ENCODE measurements around the gene MLLT1.
A peak's percentile ranks its signal among the peaks of the same experiment; 100 is the strongest.

Gene MLLT1

GRCh38 chr19:6259312-6259861 lies 20.4 kb downstream of the MLLT1 start:
- H3K36me3 Mint-ChIP-seq = peaks cover 11% of the 10 kb centered on the region
- CTCF ChIA-PET = interaction anchor here (1.2 to 2.2 kb wide), 3 partner anchors 11 to 41 kb away, joined by 4 to 7 read pairs (median 5); no protein-coding TSS in a partner anchor
- no peaks in the 10 kb centered on the region for H3K4me1 Mint-ChIP-seq
- H3K9me3 Mint-ChIP-seq = no peaks in the 10 kb centered on the region
- H3K27me3 Mint-ChIP-seq = no peaks in the 10 kb centered on the region
- no peak for DNase-seq
- H3K4me3 Mint-ChIP-seq = no peak overlapping the region
- H3K27ac Mint-ChIP-seq = no peak overlapping the region

GRCh38 chr19:6258812-6259311 lies 20.9 kb downstream of the MLLT1 start:
- no peak for DNase-seq
- Mint-ChIP-seq H3K36me3 (peaks cover 11% of the 10 kb centered on the region), H3K27me3 (no peaks in the 10 kb centered on the region), H3K9me3 (no peaks in the 10 kb centered on the region), H3K27ac (no peak overlapping the region), H3K4me1 (no peaks in the 10 kb centered on the region), H3K4me3 (no peak overlapping the region)
- CTCF ChIA-PET = interaction anchor here (1.2 kb wide), 1 partner anchor 41 kb away, joined by 5 read pairs; no protein-coding TSS in a partner anchor

- Mint-ChIP-seq H3K27ac (no peak overlapping the region), H3K36me3 (peaks cover 10% of the 10 kb centered on the region), H3K4me1 (no peaks in the 10 kb centered on the region), H3K9me3 (no peaks in the 10 kb centered on the region), H3K27me3 (no peaks in the 10 kb centered on the region), H3K4me3 (no peak overlapping the region)
- CTCF ChIA-PET = no interaction called here
- DNase-seq = no peak
These were observed 25.6 kb downstream of the MLLT1 start for GRCh38 chr19:6253954-6254733.

GRCh38 chr19:6252066-6252465 lies 27.7 kb downstream of the MLLT1 start:
- Mint-ChIP-seq H3K27ac (no peak overlapping the region), H3K36me3 (peaks cover 13% of the 10 kb centered on the region), H3K4me3 (no peak overlapping the region), H3K9me3 (no peaks in the 10 kb centered on the region), H3K27me3 (no peaks in the 10 kb centered on the region), H3K4me1 (no peaks in the 10 kb centered on the region)
- CTCF ChIA-PET = interaction anchor here (0.6 kb wide), 1 partner anchor 125 kb away, joined by 3 read pairs; no protein-coding TSS in a partner anchor
- no peak for DNase-seq

GRCh38 chr19:6250909-6251308 lies 28.9 kb downstream of the MLLT1 start:
- Mint-ChIP-seq H3K4me3 (no peak overlapping the region), H3K9me3 (no peaks in the 10 kb centered on the region), H3K27ac (no peak overlapping the region), H3K4me1 (no peaks in the 10 kb centered on the region), H3K27me3 (no peaks in the 10 kb centered on the region), H3K36me3 (peaks cover 15% of the 10 kb centered on the region)
- no peak for DNase-seq
- CTCF ChIA-PET = no interaction called here

- peaks cover 17% of the 10 kb centered on the region for H3K36me3 Mint-ChIP-seq
- H3K9me3 Mint-ChIP-seq = no peaks in the 10 kb centered on the region
- CTCF ChIA-PET = interaction anchor here (0.7 kb wide), 1 partner anchor 108 kb away, joined by 3 read pairs; no protein-coding TSS in a partner anchor
- no peak overlapping the region for H3K4me3 Mint-ChIP-seq
- H3K27ac Mint-ChIP-seq = no peak overlapping the region
- H3K4me1 Mint-ChIP-seq = peaks cover 2% of the 10 kb centered on the region
- no peak for DNase-seq
- H3K27me3 Mint-ChIP-seq = no peaks in the 10 kb centered on the region
These were observed 29.7 kb downstream of the MLLT1 start for GRCh38 chr19:6250024-6250615.

GRCh38 chr19:6249296-6249695 lies 30.5 kb downstream of the MLLT1 start:
- no peaks in the 10 kb centered on the region for H3K27me3 Mint-ChIP-seq
- H3K36me3 Mint-ChIP-seq = peaks cover 14% of the 10 kb centered on the region
- DNase-seq = no peak
- peaks cover 8% of the 10 kb centered on the region for H3K4me1 Mint-ChIP-seq
- CTCF ChIA-PET = no interaction called here
- H3K4me3 Mint-ChIP-seq = no peak overlapping the region
- H3K9me3 Mint-ChIP-seq = no peaks in the 10 kb centered on the region
- no peak overlapping the region for H3K27ac Mint-ChIP-seq

GRCh38 chr19:6248844-6249243 lies 30.9 kb downstream of the MLLT1 start:
- DNase-seq = no peak
- Mint-ChIP-seq H3K9me3 (no peaks in the 10 kb centered on the region), H3K27me3 (no peaks in the 10 kb centered on the region), H3K27ac (no peak overlapping the region), H3K36me3 (peaks cover 14% of the 10 kb centered on the region), H3K4me1 (peaks cover 12% of the 10 kb centered on the region), H3K4me3 (no peak overlapping the region)
- CTCF ChIA-PET = no interaction called here

GRCh38 chr19:6248341-6248740 lies 31.4 kb downstream of the MLLT1 start:
- CTCF ChIA-PET = no interaction called here
- no peak for DNase-seq
- Mint-ChIP-seq H3K4me1 (peaks cover 17% of the 10 kb centered on the region), H3K27ac (no peak overlapping the region), H3K9me3 (no peaks in the 10 kb centered on the region), H3K4me3 (no peak overlapping the region), H3K27me3 (no peaks in the 10 kb centered on the region), H3K36me3 (peaks cover 14% of the 10 kb centered on the region)

GRCh38 chr19:6247007-6247288 lies 32.8 kb downstream of the MLLT1 start:
- Mint-ChIP-seq H3K9me3 (no peaks in the 10 kb centered on the region), H3K4me3 (no peak overlapping the region), H3K27ac (no peak overlapping the region), H3K27me3 (no peaks in the 10 kb centered on the region), H3K4me1 (peaks cover 25% of the 10 kb centered on the region), H3K36me3 (peaks cover 14% of the 10 kb centered on the region)
- CTCF ChIA-PET = no interaction called here
- DNase-seq = no peak

- H3K27me3 Mint-ChIP-seq = no peaks in the 10 kb centered on the region
- no peak overlapping the region for H3K27ac Mint-ChIP-seq
- no peaks in the 10 kb centered on the region for H3K9me3 Mint-ChIP-seq
- peaks cover 25% of the 10 kb centered on the region for H3K4me1 Mint-ChIP-seq
- no peak for DNase-seq
- CTCF ChIA-PET = interaction anchor here (0.8 to 1.8 kb wide), 2 partner anchors 14 to 28 kb away, joined by 3 to 4 read pairs; no protein-coding TSS in a partner anchor
- no peak overlapping the region for H3K4me3 Mint-ChIP-seq
- H3K36me3 Mint-ChIP-seq = peaks cover 14% of the 10 kb centered on the region
These were observed 33.4 kb downstream of the MLLT1 start for GRCh38 chr19:6246174-6247006.

GRCh38 chr19:6242677-6243076 lies 37.1 kb downstream of the MLLT1 start:
- Mint-ChIP-seq H3K27ac (peak overlapping the region; percentile 16), H3K9me3 (no peaks in the 10 kb centered on the region), H3K4me3 (no peak overlapping the region), H3K27me3 (no peaks in the 10 kb centered on the region), H3K36me3 (peaks cover 10% of the 10 kb centered on the region), H3K4me1 (peaks cover 30% of the 10 kb centered on the region)
- no peak for DNase-seq
- CTCF ChIA-PET = interaction anchor here (1.0 kb wide), 1 partner anchor 24 kb away, joined by 3 read pairs; no protein-coding TSS in a partner anchor

GRCh38 chr19:6241680-6242377 lies 37.9 kb downstream of the MLLT1 start:
- Mint-ChIP-seq H3K27me3 (no peaks in the 10 kb centered on the region), H3K36me3 (peaks cover 4% of the 10 kb centered on the region), H3K4me3 (no peak overlapping the region), H3K4me1 (peaks cover 30% of the 10 kb centered on the region), H3K9me3 (no peaks in the 10 kb centered on the region), H3K27ac (no peak overlapping the region)
- CTCF ChIA-PET = no interaction called here
- no peak for DNase-seq

- CTCF ChIA-PET = no interaction called here
- no peaks in the 10 kb centered on the region for H3K9me3 Mint-ChIP-seq
- H3K27ac Mint-ChIP-seq = peak overlapping the region; percentile 11
- peaks cover 3% of the 10 kb centered on the region for H3K36me3 Mint-ChIP-seq
- DNase-seq = no peak
- no peak overlapping the region for H3K4me3 Mint-ChIP-seq
- no peaks in the 10 kb centered on the region for H3K27me3 Mint-ChIP-seq
- peaks cover 30% of the 10 kb centered on the region for H3K4me1 Mint-ChIP-seq
These were observed 38.7 kb downstream of the MLLT1 start for GRCh38 chr19:6241056-6241455.
